ENCODE results near the gene MACROD2. TPM values are rescaled to one million over a fixed set of nuclear protein-coding genes. Genes with fewer than 3 reads are reported as not detected.

The MACROD2 gene
- total and polyA plus RNA-seq, 2 experiments from 2014 or later, result 2.8 to 4.3 TPM

- TF ChIP-seq, protein P1, sequence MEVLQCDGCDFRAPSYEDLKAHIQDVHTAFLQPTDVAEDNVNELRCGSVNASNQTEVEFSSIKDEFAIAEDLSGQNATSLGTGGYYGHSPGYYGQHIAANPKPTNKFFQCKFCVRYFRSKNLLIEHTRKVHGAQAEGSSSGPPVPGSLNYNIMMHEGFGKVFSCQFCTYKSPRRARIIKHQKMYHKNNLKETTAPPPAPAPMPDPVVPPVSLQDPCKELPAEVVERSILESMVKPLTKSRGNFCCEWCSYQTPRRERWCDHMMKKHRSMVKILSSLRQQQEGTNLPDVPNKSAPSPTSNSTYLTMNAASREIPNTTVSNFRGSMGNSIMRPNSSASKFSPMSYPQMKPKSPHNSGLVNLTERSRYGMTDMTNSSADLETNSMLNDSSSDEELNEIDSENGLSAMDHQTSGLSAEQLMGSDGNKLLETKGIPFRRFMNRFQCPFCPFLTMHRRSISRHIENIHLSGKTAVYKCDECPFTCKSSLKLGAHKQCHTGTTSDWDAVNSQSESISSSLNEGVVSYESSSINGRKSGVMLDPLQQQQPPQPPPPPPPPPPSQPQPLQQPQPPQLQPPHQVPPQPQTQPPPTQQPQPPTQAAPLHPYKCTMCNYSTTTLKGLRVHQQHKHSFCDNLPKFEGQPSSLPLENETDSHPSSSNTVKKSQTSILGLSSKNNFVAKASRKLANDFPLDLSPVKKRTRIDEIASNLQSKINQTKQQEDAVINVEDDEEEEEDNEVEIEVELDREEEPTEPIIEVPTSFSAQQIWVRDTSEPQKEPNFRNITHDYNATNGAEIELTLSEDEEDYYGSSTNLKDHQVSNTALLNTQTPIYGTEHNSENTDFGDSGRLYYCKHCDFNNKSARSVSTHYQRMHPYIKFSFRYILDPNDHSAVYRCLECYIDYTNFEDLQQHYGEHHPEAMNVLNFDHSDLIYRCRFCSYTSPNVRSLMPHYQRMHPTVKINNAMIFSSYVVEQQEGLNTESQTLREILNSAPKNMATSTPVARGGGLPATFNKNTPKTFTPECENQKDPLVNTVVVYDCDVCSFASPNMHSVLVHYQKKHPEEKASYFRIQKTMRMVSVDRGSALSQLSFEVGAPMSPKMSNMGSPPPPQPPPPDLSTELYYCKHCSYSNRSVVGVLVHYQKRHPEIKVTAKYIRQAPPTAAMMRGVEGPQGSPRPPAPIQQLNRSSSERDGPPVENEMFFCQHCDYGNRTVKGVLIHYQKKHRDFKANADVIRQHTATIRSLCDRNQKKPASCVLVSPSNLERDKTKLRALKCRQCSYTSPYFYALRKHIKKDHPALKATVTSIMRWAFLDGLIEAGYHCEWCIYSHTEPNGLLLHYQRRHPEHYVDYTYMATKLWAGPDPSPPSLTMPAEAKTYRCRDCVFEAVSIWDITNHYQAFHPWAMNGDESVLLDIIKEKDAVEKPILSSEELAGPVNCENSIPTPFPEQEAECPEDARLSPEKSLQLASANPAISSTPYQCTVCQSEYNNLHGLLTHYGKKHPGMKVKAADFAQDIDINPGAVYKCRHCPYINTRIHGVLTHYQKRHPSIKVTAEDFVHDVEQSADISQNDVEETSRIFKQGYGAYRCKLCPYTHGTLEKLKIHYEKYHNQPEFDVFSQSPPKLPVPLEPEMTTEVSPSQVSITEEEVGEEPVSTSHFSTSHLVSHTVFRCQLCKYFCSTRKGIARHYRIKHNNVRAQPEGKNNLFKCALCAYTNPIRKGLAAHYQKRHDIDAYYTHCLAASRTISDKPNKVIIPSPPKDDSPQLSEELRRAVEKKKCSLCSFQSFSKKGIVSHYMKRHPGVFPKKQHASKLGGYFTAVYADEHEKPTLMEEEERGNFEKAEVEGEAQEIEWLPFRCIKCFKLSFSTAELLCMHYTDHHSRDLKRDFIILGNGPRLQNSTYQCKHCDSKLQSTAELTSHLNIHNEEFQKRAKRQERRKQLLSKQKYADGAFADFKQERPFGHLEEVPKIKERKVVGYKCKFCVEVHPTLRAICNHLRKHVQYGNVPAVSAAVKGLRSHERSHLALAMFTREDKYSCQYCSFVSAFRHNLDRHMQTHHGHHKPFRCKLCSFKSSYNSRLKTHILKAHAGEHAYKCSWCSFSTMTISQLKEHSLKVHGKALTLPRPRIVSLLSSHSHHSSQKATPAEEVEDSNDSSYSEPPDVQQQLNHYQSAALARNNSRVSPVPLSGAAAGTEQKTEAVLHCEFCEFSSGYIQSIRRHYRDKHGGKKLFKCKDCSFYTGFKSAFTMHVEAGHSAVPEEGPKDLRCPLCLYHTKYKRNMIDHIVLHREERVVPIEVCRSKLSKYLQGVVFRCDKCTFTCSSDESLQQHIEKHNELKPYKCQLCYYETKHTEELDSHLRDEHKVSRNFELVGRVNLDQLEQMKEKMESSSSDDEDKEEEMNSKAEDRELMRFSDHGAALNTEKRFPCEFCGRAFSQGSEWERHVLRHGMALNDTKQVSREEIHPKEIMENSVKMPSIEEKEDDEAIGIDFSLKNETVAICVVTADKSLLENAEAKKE (CRISPR knock-in tag; IDR thresholded peaks at IDR 0.05), result no peak
- TF ChIP-seq STAT1 (IDR thresholded peaks at IDR 0.05; ENCODE audit: unreplicated experiment) (no peak), ZNF114 (CRISPR knock-in tag; IDR thresholded peaks at IDR 0.05) (no peak), NANOG (IDR thresholded peaks at IDR 0.05; ENCODE audit: borderline replicate concordance) (no peak), POLR2AphosphoS5 (IDR thresholded peaks at IDR 0.05; ENCODE audit: low read depth) (no peak)
- TF ChIP-seq, protein P2, sequence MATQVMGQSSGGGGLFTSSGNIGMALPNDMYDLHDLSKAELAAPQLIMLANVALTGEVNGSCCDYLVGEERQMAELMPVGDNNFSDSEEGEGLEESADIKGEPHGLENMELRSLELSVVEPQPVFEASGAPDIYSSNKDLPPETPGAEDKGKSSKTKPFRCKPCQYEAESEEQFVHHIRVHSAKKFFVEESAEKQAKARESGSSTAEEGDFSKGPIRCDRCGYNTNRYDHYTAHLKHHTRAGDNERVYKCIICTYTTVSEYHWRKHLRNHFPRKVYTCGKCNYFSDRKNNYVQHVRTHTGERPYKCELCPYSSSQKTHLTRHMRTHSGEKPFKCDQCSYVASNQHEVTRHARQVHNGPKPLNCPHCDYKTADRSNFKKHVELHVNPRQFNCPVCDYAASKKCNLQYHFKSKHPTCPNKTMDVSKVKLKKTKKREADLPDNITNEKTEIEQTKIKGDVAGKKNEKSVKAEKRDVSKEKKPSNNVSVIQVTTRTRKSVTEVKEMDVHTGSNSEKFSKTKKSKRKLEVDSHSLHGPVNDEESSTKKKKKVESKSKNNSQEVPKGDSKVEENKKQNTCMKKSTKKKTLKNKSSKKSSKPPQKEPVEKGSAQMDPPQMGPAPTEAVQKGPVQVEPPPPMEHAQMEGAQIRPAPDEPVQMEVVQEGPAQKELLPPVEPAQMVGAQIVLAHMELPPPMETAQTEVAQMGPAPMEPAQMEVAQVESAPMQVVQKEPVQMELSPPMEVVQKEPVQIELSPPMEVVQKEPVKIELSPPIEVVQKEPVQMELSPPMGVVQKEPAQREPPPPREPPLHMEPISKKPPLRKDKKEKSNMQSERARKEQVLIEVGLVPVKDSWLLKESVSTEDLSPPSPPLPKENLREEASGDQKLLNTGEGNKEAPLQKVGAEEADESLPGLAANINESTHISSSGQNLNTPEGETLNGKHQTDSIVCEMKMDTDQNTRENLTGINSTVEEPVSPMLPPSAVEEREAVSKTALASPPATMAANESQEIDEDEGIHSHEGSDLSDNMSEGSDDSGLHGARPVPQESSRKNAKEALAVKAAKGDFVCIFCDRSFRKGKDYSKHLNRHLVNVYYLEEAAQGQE (IDR thresholded peaks at IDR 0.05; ENCODE audit: unreplicated experiment), result no peak
Measured at GRCh38 chr20:15544742-15545141, 1549.4 kb downstream of the MACROD2 start (continued).

GRCh38 chr20:15546525-15547023, 1551.3 kb downstream of the MACROD2 start:
- no peak for DNase-seq (ENCODE audit: low spot score)
- Histone ChIP-seq H3K27ac (ENCODE audit: low read depth) (no peak overlapping the region), H3K9me2 (ENCODE audit: insufficient read depth) (peaks cover 10% of the 10 kb centered on the region), H4K20me1 (replicated peaks; ENCODE audit: insufficient read depth) (no peaks in the 10 kb centered on the region), H3F3A (replicated peaks; ENCODE audit: low read depth) (no peaks in the 10 kb centered on the region), H2AFZ (no peak overlapping the region), H3K4me2 (no peak overlapping the region), H3K4me1 (ENCODE audit: insufficient read depth) (no peaks in the 10 kb centered on the region), H3K36me3 (ENCODE audit: insufficient read depth) (no peaks in the 10 kb centered on the region), H3K4me3 (no peak overlapping the region), H3K79me2 (replicated peaks; ENCODE audit: insufficient read depth) (no peaks in the 10 kb centered on the region), H3K27me3 (ENCODE audit: insufficient read depth) (no peaks in the 10 kb centered on the region)
- Mint-ChIP-seq H3K4me1 (no peaks in the 10 kb centered on the region), H3K36me3 (ENCODE audit: low read depth) (no peaks in the 10 kb centered on the region; the same call in 1 of the 3 replicates), H3K27me3 (ENCODE audit: insufficient read depth, low read depth, poor library complexity) (no peaks in the 10 kb centered on the region), H3K27ac (no peak overlapping the region), H3K4me3 (no peak overlapping the region), H3K9me3 (peaks cover 10% of the 10 kb centered on the region; the same call in 2 of the 3 replicates)
- no peak for ATAC-seq
- TF ChIP-seq EZH2 (IDR thresholded peaks at IDR 0.05; ENCODE audit: low read depth, unreplicated experiment) (no peak), EZH2phosphoT487 (IDR thresholded peaks at IDR 0.05; ENCODE audit: unreplicated experiment) (no peak)
- TF ChIP-seq, protein P2 (IDR thresholded peaks at IDR 0.05; ENCODE audit: unreplicated experiment), result no peak

All from GM23338 (cell line).